HG03097 (cell line): ENCODE results near the gene CDK2AP2.
"Not testable (repeated sequence)": the region's sequence is repeated elsewhere in the genome, so short reads cannot be mapped to it uniquely, and the experiment has no call there.

ENCODE experiments used
- ATAC-seq: cut with Tn5 transposase; IDR thresholded peaks from one replicate; pipeline ENCODE4 v1.9.1; 2021; ENCODE audit not compliant: unreplicated experiment, low FRiP score

The CDK2AP2 gene

DNA sequence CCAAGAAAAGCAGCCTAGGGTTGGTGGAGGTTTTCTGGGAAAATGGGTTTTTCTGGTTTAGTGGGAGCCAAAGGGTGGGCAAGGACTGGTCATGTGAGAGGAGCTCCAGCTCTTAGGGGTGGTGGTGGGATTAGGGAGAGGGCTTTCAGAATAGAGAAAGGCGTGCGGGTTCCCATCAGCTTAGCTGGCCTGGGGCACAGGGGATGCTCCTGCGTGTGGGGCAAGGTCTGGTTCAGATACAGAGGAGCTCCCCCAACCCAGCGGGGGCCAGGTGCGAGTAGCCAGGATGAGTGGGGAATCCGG lies 39.6 kb downstream of the CDK2AP2 start:
- no peak for ATAC-seq

DNA sequence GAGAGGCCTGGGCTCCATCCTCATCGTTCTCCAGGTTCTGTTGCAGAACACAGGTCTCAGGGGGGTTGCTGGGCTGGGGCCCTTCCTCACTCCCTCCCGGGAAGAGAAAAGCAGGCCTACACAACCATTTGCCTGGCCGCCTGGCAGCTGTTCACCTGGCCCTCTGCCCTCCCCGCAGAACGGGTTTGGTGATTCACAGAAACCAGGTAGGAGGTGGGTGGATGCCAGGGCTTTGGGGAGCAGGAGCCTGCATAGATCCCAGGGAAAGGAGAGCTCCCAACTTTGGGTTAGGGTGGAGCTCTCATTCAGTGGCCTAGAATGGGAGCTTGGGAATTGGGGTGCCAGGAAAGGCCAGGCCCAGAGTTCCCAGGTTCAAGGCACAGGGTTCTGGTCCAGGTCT lies 39.9 kb downstream of the CDK2AP2 start:
- no peak for ATAC-seq

DNA sequence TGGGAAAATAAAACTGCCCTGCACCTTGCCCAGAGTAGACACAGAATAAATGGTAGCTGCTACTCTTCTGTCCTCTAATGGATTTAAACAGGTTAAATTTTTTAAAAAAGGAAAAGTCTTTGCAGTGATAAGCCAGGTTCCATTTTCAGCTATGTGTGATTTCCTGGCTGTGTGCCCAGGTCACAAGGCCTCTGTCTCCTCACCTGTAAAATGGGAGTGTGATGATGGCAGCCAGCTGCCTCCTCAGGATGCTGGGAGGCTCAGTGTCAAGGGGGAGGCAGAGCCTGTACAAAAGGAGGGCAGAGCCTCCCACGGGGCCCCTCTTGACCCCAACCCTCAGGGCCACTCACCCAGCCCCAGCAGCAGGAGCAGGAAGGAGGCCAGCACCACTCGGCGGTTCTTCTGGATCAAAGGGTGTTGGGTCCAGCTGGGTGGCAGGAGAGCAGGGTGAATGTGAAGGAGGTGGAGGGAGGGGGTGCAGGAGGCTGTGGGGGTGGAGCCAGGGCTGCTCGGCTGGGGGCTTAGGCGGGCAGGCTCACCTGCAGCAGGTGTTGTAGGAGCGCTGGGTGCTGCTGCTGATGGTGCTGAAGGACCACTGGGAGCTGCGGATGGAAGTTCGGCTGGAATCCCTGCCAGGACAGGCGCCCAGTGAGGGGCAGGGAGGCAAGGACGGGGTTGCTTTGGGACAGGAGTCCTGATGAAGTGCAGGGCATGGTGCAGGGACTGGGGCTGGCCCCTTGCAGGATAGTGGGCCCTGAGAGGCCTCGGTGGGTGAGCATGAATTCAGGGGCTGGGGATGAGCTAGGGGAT lies 40.8 kb downstream of the CDK2AP2 start:
- ATAC-seq, result no peak

DNA sequence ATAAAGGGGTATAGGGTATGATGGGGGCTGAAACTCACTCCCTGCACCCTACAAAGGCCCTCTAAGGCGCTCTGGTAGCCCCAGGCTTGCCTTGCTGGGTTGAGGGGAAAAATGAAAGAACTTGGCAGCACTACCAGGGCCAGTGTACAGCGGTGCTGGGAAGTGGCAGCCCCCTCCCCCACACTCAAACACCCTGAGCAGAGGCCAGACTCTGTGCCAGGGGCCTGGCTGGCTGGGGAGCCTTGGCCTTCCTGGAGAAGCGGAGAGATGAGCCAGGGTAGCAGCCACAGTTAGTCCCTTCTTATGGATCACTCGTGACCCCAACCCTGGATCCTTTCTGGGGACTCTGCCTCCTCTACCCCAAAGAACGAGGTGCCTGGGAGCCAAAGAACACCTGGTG lies 41.6 kb downstream of the CDK2AP2 start:
- no peak for ATAC-seq

DNA sequence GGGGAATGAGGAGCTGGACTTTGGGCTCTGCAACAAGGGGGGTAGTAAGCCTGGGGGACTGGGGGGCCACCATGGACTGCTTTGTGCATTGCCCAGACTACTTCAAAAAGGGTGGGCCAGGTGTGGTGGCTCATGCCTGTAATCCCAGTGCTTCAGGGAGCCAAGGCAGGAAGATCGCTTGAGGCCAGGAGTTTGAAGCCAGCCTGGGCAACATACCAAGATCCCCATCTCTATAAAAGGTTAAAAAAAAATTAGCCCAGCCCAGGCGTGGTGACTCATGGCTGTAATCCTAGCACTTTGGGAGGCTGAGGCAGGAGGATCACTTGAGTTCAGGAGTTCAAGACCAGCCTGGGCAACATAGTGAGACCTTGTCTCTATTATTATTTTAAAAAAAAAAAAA lies 42.4 kb downstream of the CDK2AP2 start:
- ATAC-seq, result not testable (repeated sequence)

DNA sequence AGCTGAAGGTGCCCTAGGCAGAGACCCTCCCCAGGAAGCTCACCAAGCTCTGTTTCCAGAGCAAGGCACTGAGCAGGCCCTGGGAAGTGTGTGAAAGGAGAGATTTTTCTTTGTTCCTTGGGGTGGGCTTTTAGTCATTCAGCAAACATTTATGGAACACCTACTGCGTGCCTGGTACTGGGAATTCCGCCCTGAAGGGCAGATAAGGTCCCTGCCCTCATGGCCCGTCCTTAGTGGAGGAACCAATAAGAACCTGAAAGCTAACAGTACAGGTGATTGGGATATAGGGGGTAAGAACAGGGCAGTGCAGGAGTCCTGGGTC lies 42.8 kb downstream of the CDK2AP2 start:
- ATAC-seq, result no peak

DNA sequence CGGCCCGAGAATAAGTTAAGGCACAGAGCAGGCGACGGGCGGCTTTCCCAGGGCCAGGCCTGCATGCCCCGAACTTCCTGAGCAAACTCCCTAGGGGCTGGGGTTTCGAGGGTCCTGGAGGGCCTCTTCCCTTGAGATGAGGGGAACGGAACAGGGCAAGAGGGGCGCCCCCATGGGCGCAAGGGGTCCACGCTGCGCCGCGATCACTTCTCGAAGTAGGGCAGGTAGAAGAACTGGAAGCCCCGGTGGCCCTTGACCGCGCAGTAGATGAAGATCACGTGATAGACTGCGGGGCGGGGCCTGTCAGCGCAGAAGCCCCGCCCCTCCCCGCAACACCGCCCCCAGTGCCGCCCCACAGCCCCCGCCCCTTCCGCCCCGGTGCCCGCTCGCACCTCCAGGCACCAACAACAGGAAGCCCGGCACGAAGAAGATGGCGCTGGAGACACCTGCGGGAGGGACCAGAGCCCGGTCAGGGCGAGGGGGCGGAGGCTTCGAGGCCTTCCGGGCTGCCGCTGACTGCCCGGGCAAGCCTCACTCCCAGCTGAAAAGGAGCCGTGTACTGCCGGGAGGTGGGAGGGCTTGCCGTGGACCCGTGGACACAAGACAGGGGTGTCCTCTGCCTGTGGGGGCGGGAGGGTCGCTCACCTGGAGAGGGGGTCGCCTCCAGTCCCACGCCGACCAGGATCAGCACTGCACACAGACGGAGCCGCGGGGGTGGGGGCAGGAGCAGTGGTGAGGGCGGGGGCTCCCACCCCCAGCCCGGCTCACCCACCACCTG lies 43.4 kb downstream of the CDK2AP2 start:
- ATAC-seq, result no peak

DNA sequence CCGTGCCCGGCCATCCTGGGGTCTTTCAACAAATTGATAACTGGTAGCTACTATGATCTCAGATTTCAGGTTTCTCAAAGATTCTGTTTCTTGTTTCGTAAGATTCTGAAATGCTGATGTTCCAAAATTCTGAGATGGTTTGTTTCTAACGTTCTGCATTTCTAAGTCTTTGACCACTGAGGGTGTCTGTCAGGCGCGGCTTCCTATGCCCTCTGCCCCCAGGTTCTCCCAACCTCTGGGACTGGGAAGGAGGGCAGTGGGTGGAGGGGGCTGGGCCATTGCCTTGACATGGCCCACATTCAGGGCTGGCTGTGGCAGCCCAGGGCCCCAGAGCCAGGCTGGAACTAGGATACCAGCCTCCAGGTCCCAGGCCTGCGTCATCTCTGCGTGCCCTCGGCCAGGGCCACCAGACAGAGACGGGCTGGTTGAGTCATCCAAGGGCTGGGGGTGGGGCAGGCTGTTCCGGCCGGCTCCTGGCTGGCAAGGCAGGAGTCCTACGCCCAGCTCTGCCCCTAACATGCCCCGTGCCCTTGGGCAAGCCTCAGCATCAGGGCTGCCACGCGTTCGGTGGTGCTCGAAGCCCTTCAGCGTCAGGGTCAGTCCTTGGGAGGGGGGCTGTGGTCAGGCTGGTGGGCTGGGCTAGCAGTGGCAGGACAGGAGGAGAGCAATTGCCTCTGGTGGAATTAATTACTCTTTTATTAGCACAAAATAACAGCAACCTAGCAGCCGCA lies 44.1 kb downstream of the CDK2AP2 start:
- no peak for ATAC-seq

DNA sequence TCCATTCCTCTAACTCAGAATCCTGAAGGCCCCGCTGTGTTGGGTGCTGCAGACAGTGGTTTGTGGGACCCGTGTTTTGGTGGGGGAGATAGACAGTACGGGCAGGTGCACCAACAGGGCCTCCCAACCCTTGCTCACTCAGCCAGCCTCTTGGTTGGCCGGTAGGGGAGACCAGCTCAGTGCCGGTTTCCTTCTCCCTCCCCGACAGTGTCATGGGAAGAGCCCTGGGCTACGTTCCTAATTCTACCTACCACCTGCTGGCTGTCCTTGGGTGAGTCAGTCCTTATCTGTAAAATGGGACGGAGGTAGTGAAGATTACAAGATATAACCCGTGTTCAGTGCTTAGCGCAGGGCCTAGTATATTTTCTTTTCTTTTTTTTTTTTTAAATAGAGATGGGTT lies 44.8 kb downstream of the CDK2AP2 start:
- no peak for ATAC-seq

DNA sequence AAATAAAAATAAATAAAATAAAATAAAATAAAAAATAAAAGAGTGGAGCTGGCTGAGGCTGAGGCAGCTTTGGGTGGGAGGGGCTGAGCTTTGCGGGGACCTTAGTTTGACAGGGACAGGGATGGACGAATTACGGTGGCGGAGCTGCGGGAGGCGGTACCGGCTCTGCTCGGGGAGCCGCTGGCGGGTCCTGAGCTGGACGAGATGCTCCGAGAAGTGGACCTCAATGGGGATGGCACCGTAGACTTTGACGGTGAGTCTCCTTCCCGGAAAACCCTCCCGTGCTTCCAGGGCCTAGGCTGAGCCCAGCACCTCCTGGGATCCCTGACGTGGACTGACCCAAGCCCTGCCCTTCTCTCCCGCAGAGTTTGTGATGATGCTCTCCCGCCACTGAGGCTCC lies 49.7 kb downstream of the CDK2AP2 start:
- no peak for ATAC-seq

DNA sequence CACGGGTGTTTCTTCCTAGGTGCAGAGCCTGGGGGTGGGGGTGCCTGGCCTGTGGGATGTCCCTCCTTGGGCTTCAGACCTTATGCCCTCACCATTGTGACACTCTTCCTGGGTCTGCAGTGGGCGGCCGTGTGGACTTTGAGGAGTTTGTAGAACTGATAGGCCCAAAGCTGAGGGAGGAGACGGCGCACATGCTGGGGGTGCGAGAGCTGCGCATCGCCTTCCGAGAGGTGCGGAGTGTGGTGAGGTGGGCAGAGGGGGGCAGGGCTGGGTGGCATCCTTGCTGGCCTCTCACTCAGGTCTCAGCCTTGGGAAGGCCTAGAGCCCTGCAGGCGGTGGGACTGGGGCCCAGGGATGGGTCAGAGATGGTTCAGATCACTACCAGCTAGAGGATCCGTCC lies 50.5 kb downstream of the CDK2AP2 start:
- ATAC-seq, result no peak
